ENCODE measurements around the gene CANX. TPM values are rescaled to one million over a fixed set of nuclear protein-coding genes. Genes with fewer than 3 reads are reported as not detected.

Gene CANX
- total RNA-seq, 1 donor from 2014 or later = 403 TPM

- Mint-ChIP-seq H3K9me3 (no peaks in the 10 kb centered on the region), H3K4me1 (no peaks in the 10 kb centered on the region), H3K4me3 (no peak overlapping the region), H3K36me3 (peaks cover 30% of the 10 kb centered on the region), H3K27me3 (ENCODE audit: insufficient read depth, low read depth) (no peaks in the 10 kb centered on the region), H3K27ac (no peak overlapping the region)
- H3K4me3 ChIP-seq = no peak overlapping the region
- no peaks in the 10 kb centered on the region for H3K9me3 ChIP-seq (ENCODE audit: low read depth)
- no peaks in the 10 kb centered on the region for H3K79me2 ChIP-seq (ENCODE audit: low read depth)
- DNase-seq (ENCODE audit: low spot score) = no peak
- TF ChIP-seq, protein P1, sequence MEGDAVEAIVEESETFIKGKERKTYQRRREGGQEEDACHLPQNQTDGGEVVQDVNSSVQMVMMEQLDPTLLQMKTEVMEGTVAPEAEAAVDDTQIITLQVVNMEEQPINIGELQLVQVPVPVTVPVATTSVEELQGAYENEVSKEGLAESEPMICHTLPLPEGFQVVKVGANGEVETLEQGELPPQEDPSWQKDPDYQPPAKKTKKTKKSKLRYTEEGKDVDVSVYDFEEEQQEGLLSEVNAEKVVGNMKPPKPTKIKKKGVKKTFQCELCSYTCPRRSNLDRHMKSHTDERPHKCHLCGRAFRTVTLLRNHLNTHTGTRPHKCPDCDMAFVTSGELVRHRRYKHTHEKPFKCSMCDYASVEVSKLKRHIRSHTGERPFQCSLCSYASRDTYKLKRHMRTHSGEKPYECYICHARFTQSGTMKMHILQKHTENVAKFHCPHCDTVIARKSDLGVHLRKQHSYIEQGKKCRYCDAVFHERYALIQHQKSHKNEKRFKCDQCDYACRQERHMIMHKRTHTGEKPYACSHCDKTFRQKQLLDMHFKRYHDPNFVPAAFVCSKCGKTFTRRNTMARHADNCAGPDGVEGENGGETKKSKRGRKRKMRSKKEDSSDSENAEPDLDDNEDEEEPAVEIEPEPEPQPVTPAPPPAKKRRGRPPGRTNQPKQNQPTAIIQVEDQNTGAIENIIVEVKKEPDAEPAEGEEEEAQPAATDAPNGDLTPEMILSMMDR (IDR thresholded peaks at IDR 0.05) = no peak
- no peak for TF ChIP-seq EZH2phosphoT487 (IDR thresholded peaks at IDR 0.05)
- TF ChIP-seq EZH2 (IDR thresholded peaks at IDR 0.05) = no peak
- H4K20me1 ChIP-seq (ENCODE audit: low read depth) = peaks cover 4% of the 10 kb centered on the region
- H2AFZ ChIP-seq (replicated peaks) = no peak overlapping the region
- H3K27ac ChIP-seq = no peak overlapping the region
- no peaks in the 10 kb centered on the region for H3K36me3 ChIP-seq
- H3K9ac ChIP-seq = no peak overlapping the region
- no peaks in the 10 kb centered on the region for H3K27me3 ChIP-seq
- no peak overlapping the region for H3K4me2 ChIP-seq
- H3K4me1 ChIP-seq = no peaks in the 10 kb centered on the region
- no peaks in the 10 kb centered on the region for H3F3A ChIP-seq (ENCODE audit: low read depth)
Observed at GRCh38 chr5:179779826-179780225, 81.1 kb downstream of the CANX start.

- Histone ChIP-seq H3K27ac (no peak overlapping the region), H3K4me1 (no peaks in the 10 kb centered on the region), H3K4me2 (no peak overlapping the region), H3K4me3 (no peak overlapping the region), H4K20me1 (ENCODE audit: low read depth) (peaks cover 4% of the 10 kb centered on the region), H3F3A (ENCODE audit: low read depth) (no peaks in the 10 kb centered on the region), H3K36me3 (no peaks in the 10 kb centered on the region), H3K9ac (no peak overlapping the region), H3K27me3 (no peaks in the 10 kb centered on the region), H3K79me2 (ENCODE audit: low read depth) (no peaks in the 10 kb centered on the region), H3K9me3 (ENCODE audit: low read depth) (no peaks in the 10 kb centered on the region), H2AFZ (replicated peaks) (no peak overlapping the region)
- Mint-ChIP-seq H3K4me1 (no peaks in the 10 kb centered on the region), H3K27me3 (ENCODE audit: insufficient read depth, low read depth) (no peaks in the 10 kb centered on the region), H3K4me3 (no peak overlapping the region), H3K27ac (no peak overlapping the region), H3K9me3 (no peaks in the 10 kb centered on the region), H3K36me3 (peaks cover 30% of the 10 kb centered on the region)
- no peak for DNase-seq (ENCODE audit: low spot score)
- TF ChIP-seq, protein P1 (IDR thresholded peaks at IDR 0.05) = no peak
- TF ChIP-seq EZH2phosphoT487 (IDR thresholded peaks at IDR 0.05) = no peak
- no peak for TF ChIP-seq EZH2 (IDR thresholded peaks at IDR 0.05)
Observed at GRCh38 chr5:179780362-179780761, 81.6 kb downstream of the CANX start.

Other genes starting within 250 kb of the CANX start
- 45.0 and 45.8 TPM in 2 replicates for gene RUFY1, start 148.4 kb upstream of the CANX start, total RNA-seq (ENCODE audit: low replicate concordance)
- gene HNRNPH1, start 75.3 kb upstream of the CANX start, total RNA-seq (ENCODE audit: low replicate concordance) = 795 and 1,138 TPM in 2 replicates
- not detected in 2 replicates for gene CBY3, start 17.9 kb upstream of the CANX start, total RNA-seq (ENCODE audit: low replicate concordance)
- 29.1 and 30.7 TPM in 2 replicates for gene MAML1, start 33.9 kb downstream of the CANX start, total RNA-seq (ENCODE audit: low replicate concordance)
- gene LTC4S, start 95.0 kb downstream of the CANX start, total RNA-seq (ENCODE audit: low replicate concordance) = 0.81 TPM in 1 of 2 replicates, not detected in the other
- 32.1 and 52.9 TPM in 2 replicates for gene MGAT4B, start 107.9 kb downstream of the CANX start, total RNA-seq (ENCODE audit: low replicate concordance)
- 27.6 and 55.0 TPM in 2 replicates for gene SQSTM1, start 121.9 kb downstream of the CANX start, total RNA-seq (ENCODE audit: low replicate concordance)
- 68.5 and 73.5 TPM in 2 replicates for gene MRNIP, start 159.8 kb downstream of the CANX start, total RNA-seq (ENCODE audit: low replicate concordance)
- gene TBC1D9B, start 208.9 kb downstream of the CANX start, total RNA-seq (ENCODE audit: low replicate concordance) = 26.7 and 60.1 TPM in 2 replicates